ENCODE measurements around the gene ANKRD29.

ANKRD29 gene

GRCh38 chr18:23662309-23663263, at the start of gene ANKRD29:
ANKRD29 (minus strand) TSS chr18:23662911; CDS start chr18:23662730, 181 bp downstream.
- DNase-seq (ENCODE audit: low spot score): peak; percentile 50
- peak within 1 kb of the TSS; percentile 75 for H3K27ac ChIP-seq
- ChIA-PET POLR2A (ENCODE audit: low non-redundant PET) (no interaction called here), CTCF (no interaction called here)
- no peak for TF ChIP-seq CTCF (conservative IDR thresholded peaks at IDR 0.05; ENCODE audit: low read depth)

- ChIA-PET CTCF (no interaction called here), POLR2A (ENCODE audit: low non-redundant PET) (no interaction called here)
- DNase-seq (ENCODE audit: low spot score): no peak
- no peak overlapping the region for H3K27ac ChIP-seq
- TF ChIP-seq CTCF (conservative IDR thresholded peaks at IDR 0.05; ENCODE audit: low read depth): no peak
Observed at GRCh38 chr18:23712445-23712844, 49.7 kb upstream of the ANKRD29 start.

GRCh38 chr18:23711426-23711825, 48.7 kb upstream of the ANKRD29 start:
- CTCF ChIA-PET: interaction anchor here (0.7 kb wide), 1 partner anchor 32 kb away, joined by 3 read pairs; no protein-coding TSS in a partner anchor
- no peak overlapping the region for H3K27ac ChIP-seq
- DNase-seq (ENCODE audit: low spot score): no peak
- POLR2A ChIA-PET (ENCODE audit: low non-redundant PET): no interaction called here
- no peak for TF ChIP-seq CTCF (conservative IDR thresholded peaks at IDR 0.05; ENCODE audit: low read depth)

- DNase-seq (ENCODE audit: low spot score): no peak
- ChIA-PET CTCF (interaction anchor here (0.7 kb wide), 1 partner anchor 32 kb away, joined by 3 read pairs; no protein-coding TSS in a partner anchor), POLR2A (ENCODE audit: low non-redundant PET) (no interaction called here)
- H3K27ac ChIP-seq: no peak overlapping the region
- TF ChIP-seq CTCF (conservative IDR thresholded peaks at IDR 0.05; ENCODE audit: low read depth): no peak
Observed at GRCh38 chr18:23710946-23711345, 48.2 kb upstream of the ANKRD29 start.

- CTCF ChIA-PET: no interaction called here
- H3K27ac ChIP-seq: no peak overlapping the region
- POLR2A ChIA-PET (ENCODE audit: low non-redundant PET): no interaction called here
- DNase-seq (ENCODE audit: low spot score): no peak
- TF ChIP-seq CTCF (conservative IDR thresholded peaks at IDR 0.05; ENCODE audit: low read depth): no peak
Observed at GRCh38 chr18:23710068-23710527, 47.4 kb upstream of the ANKRD29 start.

GRCh38 chr18:23706971-23707640, 44.4 kb upstream of the ANKRD29 start:
- CTCF ChIA-PET: no interaction called here
- DNase-seq (ENCODE audit: low spot score): no peak
- POLR2A ChIA-PET (ENCODE audit: low non-redundant PET): no interaction called here
- H3K27ac ChIP-seq: no peak overlapping the region
- TF ChIP-seq CTCF (conservative IDR thresholded peaks at IDR 0.05; ENCODE audit: low read depth): no peak
